NCI-H524 treated with DMSO at 0.1 percent for 48 hours (cell line): ENCODE measurements around the gene ZNF394.

Source experiments
- DNase-seq: peaks from one replicate; lab custom pipeline; 2025; lab: John Stamatoyannopoulos, UW

Gene ZNF394

GRCh38 chr7:99449326-99449725 is 50.8 kb downstream of the ZNF394 start:
- DNase-seq = no peak

DNA sequence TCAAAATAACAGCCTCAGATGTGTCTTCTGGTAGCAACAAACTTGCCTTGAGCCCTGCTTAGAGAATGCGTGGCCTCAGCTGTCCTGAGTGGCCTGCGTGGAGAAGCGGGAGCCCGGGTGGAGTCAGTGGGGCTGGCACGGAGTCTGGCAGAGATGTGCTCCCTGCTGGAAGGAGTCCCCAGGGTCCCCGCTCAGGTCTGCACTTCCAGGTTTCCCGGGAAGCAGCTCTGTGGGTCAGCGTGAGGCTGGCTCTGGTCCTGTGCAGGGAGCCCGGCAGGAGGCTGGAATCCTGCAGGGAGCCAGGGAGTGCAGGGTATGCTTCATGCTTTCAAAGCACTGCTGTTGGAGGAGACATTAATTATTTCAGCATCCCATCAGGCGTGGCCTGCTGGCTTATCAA is 51.2 kb downstream of the ZNF394 start:
- DNase-seq = no peak

DNA sequence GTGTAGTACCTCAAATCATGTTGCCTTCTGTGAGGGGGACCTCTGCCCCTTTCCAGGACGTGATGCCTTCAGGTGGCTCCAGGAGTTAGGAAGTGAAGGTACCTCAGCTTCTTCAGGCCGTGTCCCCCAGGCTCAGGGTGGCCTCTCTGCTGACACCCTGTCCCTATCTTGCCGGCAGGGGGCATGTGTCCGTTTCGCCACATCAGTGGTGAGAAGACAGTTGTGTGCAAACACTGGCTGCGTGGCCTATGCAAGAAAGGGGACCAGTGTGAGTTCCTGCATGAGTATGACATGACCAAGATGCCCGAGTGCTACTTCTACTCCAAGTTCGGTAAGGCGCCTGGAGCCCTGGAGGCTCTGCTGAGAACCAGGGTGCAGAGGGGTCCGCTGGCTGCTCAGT is 52.1 kb downstream of the ZNF394 start:
- no peak for DNase-seq

GRCh38 chr7:99446096-99446495 is 54.0 kb downstream of the ZNF394 start:
- no peak for DNase-seq
